NT2/D1 (cell line): ENCODE data around the gene PRKG1.

Source experiments
- SUZ12 ChIP-seq: IDR thresholded peaks from 2 replicates; pipeline ENCODE4 v1.6.1; 2011; ENCODE audit not compliant: insufficient read length, insufficient read depth; ENCODE audit errors: extremely low read depth
- YY1 ChIP-seq: IDR thresholded peaks from 2 replicates; pipeline ENCODE4 v1.6.1; 2011; ENCODE audit not compliant: insufficient read length, insufficient read depth
- ZNF274 ChIP-seq: IDR thresholded peaks from 2 replicates; pipeline ENCODE4 v1.6.1; 2011; ENCODE audit warnings: mild to moderate bottlenecking, low read depth, low read length

DNA sequence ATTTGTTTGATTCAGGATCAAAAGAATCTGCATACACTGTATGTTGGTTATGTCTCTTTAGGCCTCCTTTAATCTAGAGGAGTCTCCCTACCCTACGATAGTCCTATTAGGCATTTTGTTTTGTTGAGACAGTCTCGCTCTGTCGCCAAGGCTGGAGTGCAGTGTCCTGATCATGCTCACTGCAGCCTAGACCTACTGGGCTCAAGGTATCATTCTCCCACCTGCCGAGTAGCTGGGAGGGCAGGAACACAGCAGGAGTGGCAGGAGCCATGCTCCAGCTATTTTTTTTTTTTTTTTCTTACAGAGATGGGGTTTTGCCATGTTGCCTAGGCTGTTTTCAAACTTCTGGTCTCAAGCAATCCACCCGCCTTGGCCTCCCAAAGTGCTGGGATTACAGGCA, 1116.8 kb downstream of the PRKG1 start:
- TF ChIP-seq YY1 (no peak), ZNF274 (no peak), SUZ12 (no peak)
